GM12878 (cell line): Measurements from ENCODE around the gene HTRA3.

ENCODE experiments used
- HCFC1 ChIP-seq: fragments of 150-350 bp; IDR thresholded peaks from 2 replicates; pipeline ENCODE4 v1.6.1; 2014; ENCODE audit warnings: low read length
- SP1 ChIP-seq: IDR thresholded peaks from one replicate; pipeline ENCODE4 v1.6.1; 2011; ENCODE audit warnings: low read depth, low read length
- ZNF274 ChIP-seq: IDR thresholded peaks from one replicate; pipeline ENCODE4 v1.8.0; 2011; ENCODE audit not compliant: insufficient read length, insufficient read depth
- TF ChIP-seq, protein P1 (sequence below), 3 experiments: IDR thresholded peaks in 2 of 3; conservative IDR thresholded peaks in 1 of 3; 2 replicates each; pipeline ENCODE4 v1.5.1; 2011; ENCODE audit warnings: low read depth in 3 of 3, low read length in 3 of 3, mild to moderate bottlenecking in 3 of 3, control low read depth in 2 of 3, moderate library complexity in 2 of 3, inconsistent platforms in 1 of 3, mixed read lengths in 1 of 3; ENCODE audit not compliant: control insufficient read depth in 2 of 3, insufficient read depth in 1 of 3; ENCODE audit errors: extremely low read depth in 1 of 3

- TF ChIP-seq SP1 (no peak), HCFC1 (no peak), ZNF274 (no peak)
- TF ChIP-seq, protein P1, sequence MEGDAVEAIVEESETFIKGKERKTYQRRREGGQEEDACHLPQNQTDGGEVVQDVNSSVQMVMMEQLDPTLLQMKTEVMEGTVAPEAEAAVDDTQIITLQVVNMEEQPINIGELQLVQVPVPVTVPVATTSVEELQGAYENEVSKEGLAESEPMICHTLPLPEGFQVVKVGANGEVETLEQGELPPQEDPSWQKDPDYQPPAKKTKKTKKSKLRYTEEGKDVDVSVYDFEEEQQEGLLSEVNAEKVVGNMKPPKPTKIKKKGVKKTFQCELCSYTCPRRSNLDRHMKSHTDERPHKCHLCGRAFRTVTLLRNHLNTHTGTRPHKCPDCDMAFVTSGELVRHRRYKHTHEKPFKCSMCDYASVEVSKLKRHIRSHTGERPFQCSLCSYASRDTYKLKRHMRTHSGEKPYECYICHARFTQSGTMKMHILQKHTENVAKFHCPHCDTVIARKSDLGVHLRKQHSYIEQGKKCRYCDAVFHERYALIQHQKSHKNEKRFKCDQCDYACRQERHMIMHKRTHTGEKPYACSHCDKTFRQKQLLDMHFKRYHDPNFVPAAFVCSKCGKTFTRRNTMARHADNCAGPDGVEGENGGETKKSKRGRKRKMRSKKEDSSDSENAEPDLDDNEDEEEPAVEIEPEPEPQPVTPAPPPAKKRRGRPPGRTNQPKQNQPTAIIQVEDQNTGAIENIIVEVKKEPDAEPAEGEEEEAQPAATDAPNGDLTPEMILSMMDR (IDR thresholded peaks at IDR 0.05 in 2 of 3, conservative IDR thresholded peaks at IDR 0.05 in 1 of 3; ENCODE audit: control insufficient read depth in 2 of 3, extremely low read depth in 1 of 3, insufficient read depth in 1 of 3, low read depth in 3 of 3, low read length in 3 of 3): no peak
Measured at GRCh38 chr4:8323947-8324555, 54.5 kb downstream of the HTRA3 start.
